ENCODE data around the gene ZNF485. TPM values are rescaled to one million over a fixed set of nuclear protein-coding genes. Genes with fewer than 3 reads are reported as not detected.
A peak's percentile ranks its signal among the peaks of the same experiment; 100 is the strongest.

Gene ZNF485
- total and polyA plus RNA-seq, 2 of the 8 experiments (the other 6 are each of a cell fraction or from before 2014, with no cell fraction given), result 2.5 to 8.2 TPM

GRCh38 chr10:43607199-43607573, 948 bp downstream of the ZNF485 start:
- Histone ChIP-seq H3K4me3 (ENCODE audit: extremely low read depth in 1 of 4, insufficient read depth in 2 of 4, low read depth in 3 of 4, low read length in 4 of 4) (peak overlapping the region; percentile 47 to 69 (median 53); a peak in 7 of 8 replicates), H2BK5ac (ENCODE audit: low read depth, low read length) (no peak overlapping the region), H3K14ac (ENCODE audit: insufficient read length) (no peak overlapping the region), H3K4me2 (ENCODE audit: insufficient read depth in 1 of 2, low read depth in 2 of 2, low read length in 2 of 2) (peak overlapping the region; percentile 64 to 76), H4K8ac (ENCODE audit: extremely low read depth, insufficient read depth, low read length) (no peak overlapping the region), H4K91ac (replicated peaks; ENCODE audit: insufficient read length, low read length) (no peak overlapping the region), H2BK12ac (ENCODE audit: low read depth, low read length) (no peak overlapping the region), H2BK15ac (ENCODE audit: low read length) (no peak overlapping the region), H3K27ac (ENCODE audit: low read depth, low read length) (no peak overlapping the region), H3K9ac (replicated peaks in 1 of 4; ENCODE audit: extremely low read depth in 1 of 4, low read depth in 3 of 4, low read length in 3 of 4) (0 out of 7 replicates have a peak overlapping the region, but pooled peaks of 1 of the 4 experiments have one; percentile 29), H3K27me3 (replicated peaks in 1 of 4; ENCODE audit: control insufficient read depth in 3 of 4, extremely low read depth in 1 of 4, insufficient read depth in 3 of 4, low read length in 3 of 4) (peaks cover 0 to 5% (median 2%) of the 10 kb centered on the region in 4 experiments; a peak in 2 of 7 replicates), H2BK20ac (ENCODE audit: low read length) (no peak overlapping the region), H4K20me1 (replicated peaks in 1 of 2; ENCODE audit: control insufficient read depth in 1 of 2, insufficient read depth in 2 of 2, low read length in 2 of 2) (no peaks in the 10 kb centered on the region), H3K9me3 (ENCODE audit: insufficient read depth in 2 of 2, low read depth in 1 of 2, low read length in 1 of 2) (peaks cover 2 to 5% of the 10 kb centered on the region in 2 experiments; a peak in 2 of 4 replicates), H4K5ac (ENCODE audit: insufficient read length, low read depth, low read length) (no peak overlapping the region), H3K79me2 (ENCODE audit: control insufficient read depth in 1 of 2, insufficient read depth in 2 of 2, low read length in 2 of 2) (no peaks in the 10 kb centered on the region), H2BK120ac (replicated peaks; ENCODE audit: low read depth, low read length) (no peak overlapping the region), H3K4ac (replicated peaks; ENCODE audit: insufficient read length, low read depth, low read length) (no peak overlapping the region), H3K56ac (replicated peaks; ENCODE audit: insufficient read length, low read depth, low read length) (no peak overlapping the region), H3K18ac (ENCODE audit: extremely low read depth, low read length) (0 out of 2 replicates have a peak overlapping the region, but pooled peaks have one; percentile 75), H2AK5ac (ENCODE audit: low read depth, low read length) (no peak overlapping the region), H3K79me1 (ENCODE audit: low read depth, low read length) (no peaks in the 10 kb centered on the region), H3K36me3 (ENCODE audit: control insufficient read depth in 2 of 4, insufficient read depth in 4 of 4, low read length in 3 of 4) (peaks cover 0 to 3% (median 1%) of the 10 kb centered on the region in 4 experiments; a peak in 4 of 8 replicates), H3K23me2 (ENCODE audit: low read depth, low read length) (no peaks in the 10 kb centered on the region; the same call in 1 of the 2 replicates), H2AFZ (ENCODE audit: low read length) (peak overlapping the region; percentile 18; the same call in 1 of the 2 replicates), H3K4me1 (replicated peaks in 1 of 4; ENCODE audit: control insufficient read depth in 3 of 4, insufficient read depth in 4 of 4, low read length in 3 of 4) (peaks cover 0 to 2% (median 0%) of the 10 kb centered on the region in 4 experiments; a peak in 1 of 7 replicates), H3K23ac (ENCODE audit: insufficient read length) (no peak overlapping the region)
- POLR2A ChIA-PET (ENCODE audit: partially characterized antibody), result interaction anchor here (0.9 to 1.0 kb wide), 2 partner anchors 16 to 40 kb away, joined by 3 to 4 read pairs; no protein-coding TSS in a partner anchor
- CTCF ChIA-PET (ENCODE audit: partially characterized antibody), result no interaction called here
- DNase-seq (ENCODE audit: low read depth in 1 of 2, low spot score in 2 of 2) (no peak), FAIRE-seq (no peak)
- 90% methylated on average over 10 of the region's 10 CpGs; no CpG with 5 or more reads in 1 of the 2 experiments for WGBS, 2 experiments (ENCODE audit: extremely low coverage in 1 of 2, insufficient coverage in 1 of 2, insufficient read length in 1 of 2, insufficient replicate concordance in 2 of 2, low coverage in 1 of 2, low lambda C conversion rate in 2 of 2, missing lambda C conversion rate in 1 of 2)
- TF ChIP-seq POLR2A (IDR thresholded peaks at IDR 0.05; ENCODE audit: control extremely low read depth in 1 of 2, low read depth in 2 of 2, low read length in 2 of 2) (no peak), EZH2 (IDR thresholded peaks at IDR 0.05; ENCODE audit: low read depth, low read length, severe bottlenecking) (no peak), SIN3A (conservative IDR thresholded peaks at IDR 0.05 in 1 of 2, IDR thresholded peaks at IDR 0.05 in 1 of 2; ENCODE audit: low read depth in 1 of 2, low read length in 2 of 2) (no peak), BRCA1 (IDR thresholded peaks at IDR 0.05; ENCODE audit: low read depth, low read length) (no peak)

All from H1 (cell line).